Stomach (tissue), 9 donors: ENCODE results near the gene ACE. TPM values are rescaled to one million over a fixed set of nuclear protein-coding genes. Genes with fewer than 3 reads are reported as not detected.
A peak's percentile ranks its signal among the peaks of the same experiment; 100 is the strongest.

Experiments used
- DNase-seq, 2 donors: peaks; one replicate each; pipeline versions ENCODE4 v3.0.0 to v3.0.0-alpha.2; 2013 to 2019
- H3K27ac ChIP-seq, 5 donors: fragments of 200-600 bp in 4 of 5; sonication (generic) in 4 of 5; one replicate each; pipeline ENCODE4 v1.5.1; 2013 to 2019; ENCODE audit warnings: mild to moderate bottlenecking in 1 of 5, moderate library complexity in 1 of 5
- H3K27me3 ChIP-seq, 3 donors: fragments of 200-600 bp; sonication (generic); one replicate each; pipeline ENCODE4 v1.5.1; 2017 to 2019; ENCODE audit warnings: mixed run types in 1 of 3
- H3K36me3 ChIP-seq, 4 donors: fragments of 200-600 bp; sonication (generic); 1 replicate in 3 of 4; 2 replicates in 1 of 4; pipeline ENCODE4 v1.5.1; 2016 to 2019
- H3K4me1 ChIP-seq, 4 donors: fragments of 200-600 bp; sonication (generic); one replicate each; pipeline ENCODE4 v1.5.1; 2016 to 2019
- H3K4me3 ChIP-seq, 4 donors: fragments of 200-600 bp; sonication (generic) in 3 of 4; one replicate each; pipeline ENCODE4 v1.5.1; 2016 to 2019; ENCODE audit warnings: mild to moderate bottlenecking in 1 of 4
- H3K9me3 ChIP-seq, 4 donors: fragments of 200-600 bp; sonication (generic); one replicate each; pipeline ENCODE4 v1.5.1; 2016 to 2019
- EP300 ChIP-seq: sonication (generic); formaldehyde crosslinking; IDR thresholded peaks from one replicate; pipeline ENCODE4 v1.6.1; 2017; ENCODE audit warnings: antibody characterized with exemption
- POLR2A ChIP-seq, 4 donors: fragments of 450-650 bp; IDR thresholded peaks; one replicate each; pipeline ENCODE4 v1.6.1; 2016; ENCODE audit warnings: antibody characterized with exemption in 4 of 4, control low read depth in 2 of 4, mild to moderate bottlenecking in 1 of 4, moderate library complexity in 1 of 4
- POLR2AphosphoS5 ChIP-seq, 3 donors: sonication (generic); formaldehyde crosslinking; IDR thresholded peaks; one replicate each; pipeline ENCODE4 v1.6.1; 2016; ENCODE audit warnings: antibody characterized with exemption in 3 of 3
- WGBS, 5 donors: extraction: QIAGEN DNeasy Blood & Tissue Kit in 3 of 5; methylation state at CpG; one replicate each; pipeline versions ENCODE4 v1.1.5 to v1.1.7; 2013 to 2018; 5-methylcytosine and 5-hydroxymethylcytosine counted together
- intact Hi-C: fragments of 100-400 bp; cut with DNase I; formaldehyde crosslinking; loops from one replicate; pipeline ENCODE4 v1.15.1; 2023; ENCODE audit warnings: low total_unique reads
- polyA plus RNA-seq, 3 donors: library from polyadenylated mRNA; stranded (reverse); fragments of 200-250 nt; gene quantifications; one replicate each; pipeline ENCODE4 v1.2.3, GENCODE V29; 2013
- total RNA-seq, 5 donors: library from RNA; depleted of rRNA; stranded (reverse); fragments of >200 nt; gene quantifications; one replicate each; pipeline versions ENCODE4 v1.1.0 to v1.2.3, GENCODE V29; 2014 to 2016
- TF ChIP-seq, protein P1 (sequence below), 7 experiments: fragments of 450-650 bp in 4 of 7; fragments of 200-600 bp in 3 of 7; sonication (generic) in 3 of 7; IDR thresholded peaks; one replicate each; pipeline ENCODE4 v1.5.1; 2016 to 2019; ENCODE audit warnings: antibody characterized with exemption in 7 of 7, control low read depth in 2 of 7, mild to moderate bottlenecking in 1 of 7
- donor health status: healthy with polysubstance abuse.
- donor health status: Bipolar disorder and iron deficiency.
- donor health status: healthy.

The ACE gene
- total and polyA plus RNA-seq, 8 donors = 1.3 to 232 (median 4.4) TPM

- H3K9me3 ChIP-seq = no peaks in the 10 kb centered on the region
- no peak overlapping the region for H3K4me3 ChIP-seq
- H3K36me3 ChIP-seq = no peaks in the 10 kb centered on the region
- 56 to 70% (median 60%) methylated on average over 10 of the region's 10 CpGs for WGBS, 5 donors
- peak overlapping the region in 4 of 5 donors; percentile 33 to 61 (median 40) for H3K27ac ChIP-seq
- TF ChIP-seq POLR2A (IDR thresholded peaks at IDR 0.05) = no peak
- TF ChIP-seq EP300 = no peak
- no peak for TF ChIP-seq POLR2AphosphoS5 (IDR thresholded peaks at IDR 0.05)
- TF ChIP-seq, protein P1, sequence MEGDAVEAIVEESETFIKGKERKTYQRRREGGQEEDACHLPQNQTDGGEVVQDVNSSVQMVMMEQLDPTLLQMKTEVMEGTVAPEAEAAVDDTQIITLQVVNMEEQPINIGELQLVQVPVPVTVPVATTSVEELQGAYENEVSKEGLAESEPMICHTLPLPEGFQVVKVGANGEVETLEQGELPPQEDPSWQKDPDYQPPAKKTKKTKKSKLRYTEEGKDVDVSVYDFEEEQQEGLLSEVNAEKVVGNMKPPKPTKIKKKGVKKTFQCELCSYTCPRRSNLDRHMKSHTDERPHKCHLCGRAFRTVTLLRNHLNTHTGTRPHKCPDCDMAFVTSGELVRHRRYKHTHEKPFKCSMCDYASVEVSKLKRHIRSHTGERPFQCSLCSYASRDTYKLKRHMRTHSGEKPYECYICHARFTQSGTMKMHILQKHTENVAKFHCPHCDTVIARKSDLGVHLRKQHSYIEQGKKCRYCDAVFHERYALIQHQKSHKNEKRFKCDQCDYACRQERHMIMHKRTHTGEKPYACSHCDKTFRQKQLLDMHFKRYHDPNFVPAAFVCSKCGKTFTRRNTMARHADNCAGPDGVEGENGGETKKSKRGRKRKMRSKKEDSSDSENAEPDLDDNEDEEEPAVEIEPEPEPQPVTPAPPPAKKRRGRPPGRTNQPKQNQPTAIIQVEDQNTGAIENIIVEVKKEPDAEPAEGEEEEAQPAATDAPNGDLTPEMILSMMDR (IDR thresholded peaks at IDR 0.05) = no peak
- peaks cover 0 to 44% (median 20%) of the 10 kb centered on the region in 3 donors for H3K27me3 ChIP-seq
- no peak for DNase-seq
- intact Hi-C loops = loop anchor here (5.0 kb wide), 1 partner anchor 48 kb away; no protein-coding TSS in a partner anchor
- peaks cover 28 to 54% (median 46%) of the 10 kb centered on the region in 4 donors for H3K4me1 ChIP-seq
Measured at GRCh38 chr17:63474586-63475460, 2.0 kb upstream of the ACE start.

GRCh38 chr17:63475491-63476412 lies 1.1 kb upstream of the ACE start:
- peak overlapping the region; percentile 52 to 72 (median 61) for H3K4me3 ChIP-seq
- no peak for TF ChIP-seq POLR2AphosphoS5 (IDR thresholded peaks at IDR 0.05)
- TF ChIP-seq, protein P1 (IDR thresholded peaks at IDR 0.05) = no peak
- WGBS, 5 donors = 68 to 70% (median 70%) methylated on average over 25 to 28 of the region's 28 CpGs
- H3K9me3 ChIP-seq = no peaks in the 10 kb centered on the region
- H3K36me3 ChIP-seq = no peaks in the 10 kb centered on the region
- intact Hi-C loops = loop anchor here (5.0 kb wide), 1 partner anchor 48 kb away; no protein-coding TSS in a partner anchor
- peaks cover 0 to 52% (median 20%) of the 10 kb centered on the region in 3 donors for H3K27me3 ChIP-seq
- no peak for DNase-seq
- peaks cover 28 to 54% (median 46%) of the 10 kb centered on the region in 4 donors for H3K4me1 ChIP-seq
- H3K27ac ChIP-seq = peak overlapping the region in 4 of 5 donors; percentile 37 to 61 (median 60)

GRCh38 chr17:63476459-63476853 lies 405 bp upstream of the ACE start:
- WGBS, 5 donors = 0 to 8% (median 4%) methylated on average over 11 to 36 of the region's 36 CpGs
- no peaks in the 10 kb centered on the region for H3K9me3 ChIP-seq
- peak in 1 of 2 donors; percentile 58 for DNase-seq
- TF ChIP-seq EP300 (no peak), POLR2A (IDR thresholded peaks at IDR 0.05) (no peak), POLR2AphosphoS5 (IDR thresholded peaks at IDR 0.05) (no peak)
- TF ChIP-seq, protein P1 (IDR thresholded peaks at IDR 0.05) = no peak
- peak overlapping the region in 4 of 5 donors; percentile 25 to 60 (median 54) for H3K27ac ChIP-seq
- H3K4me3 ChIP-seq = peak overlapping the region; percentile 52 to 72 (median 61)
- H3K36me3 ChIP-seq = no peaks in the 10 kb centered on the region
- H3K4me1 ChIP-seq = peaks cover 28 to 54% (median 46%) of the 10 kb centered on the region in 4 donors
- H3K27me3 ChIP-seq = peaks cover 0 to 59% (median 20%) of the 10 kb centered on the region in 3 donors
- intact Hi-C loops = loop anchor here (5.0 kb wide), 1 partner anchor 49 kb away; no protein-coding TSS in a partner anchor
